B cell (primary cell): ENCODE results near the gene TWIST2. TPM values are rescaled to one million over a fixed set of nuclear protein-coding genes. Genes with fewer than 3 reads are reported as not detected.

Experiments used
- ATAC-seq: fragments of 200-7000 bp; cut with Tn5 transposase; one replicate; pipeline ENCODE4 v1.10.0; 2021; ENCODE audit warnings: low read depth, mild to moderate bottlenecking, moderate number of reproducible peaks, moderate library complexity
- CTCF ChIA-PET: fragments of 350-600 bp; sonication (Branson Sonifier 250); formaldehyde crosslinking; loops from one replicate; lab custom pipeline; 2021; ENCODE audit warnings: antibody characterized with exemption, inconsistent platforms; lab: Charles Lee
- POLR2A ChIA-PET: fragments of 350-600 bp; sonication (Branson Sonifier 250); formaldehyde crosslinking; loops from one replicate; lab custom pipeline; 2021; ENCODE audit warnings: antibody characterized with exemption; lab: Charles Lee
- DNase-seq: peaks from one replicate; pipeline ENCODE4 v3.0.0; 2013
- H2AFZ ChIP-seq: 2 replicates; pipeline ENCODE4 v1.6.1; 2012; ENCODE audit warnings: mild to moderate bottlenecking, low read depth, low read length; ENCODE audit not compliant: insufficient read depth, poor library complexity, severe bottlenecking
- H3K27ac ChIP-seq, 2 donors: 1 replicate in 1 of 2; 2 replicates in 1 of 2; pipeline ENCODE4 v1.5.1; 2012 to 2013; ENCODE audit warnings: low read length in 2 of 2, mild to moderate bottlenecking in 2 of 2, moderate library complexity in 1 of 2
- H3K27me3 ChIP-seq, 4 experiments: fragments of 200-600 bp in 1 of 4; sonication (generic) in 1 of 4; replicated peaks in 1 of 4; 1 replicate in 2 of 4; 2 replicates in 2 of 4; pipeline versions ENCODE4 v1.6.1 to v1.7.0; 2013 to 2016; ENCODE audit warnings: low read length in 3 of 4, mild to moderate bottlenecking in 2 of 4, mixed read lengths in 1 of 4, moderate library complexity in 1 of 4; ENCODE audit not compliant: insufficient read depth in 4 of 4, control insufficient read depth in 3 of 4; ENCODE audit errors: control extremely low read depth in 1 of 4
- H3K36me3 ChIP-seq, 2 experiments: replicated peaks in 1 of 2; 1 replicate in 1 of 2; 2 replicates in 1 of 2; pipeline versions ENCODE4 v1.6.1 to v1.7.1; 2013; ENCODE audit warnings: low read length in 1 of 2; ENCODE audit not compliant: insufficient read depth in 2 of 2, control insufficient read depth in 1 of 2; ENCODE audit errors: control extremely low read depth in 1 of 2, extremely low read depth in 1 of 2
- H3K4me1 ChIP-seq, 2 donors: fragments of 200-600 bp in 1 of 2; sonication (generic) in 1 of 2; 1 replicate in 1 of 2; 2 replicates in 1 of 2; pipeline versions ENCODE4 v1.5.1 to v1.6.1; 2013 to 2017; ENCODE audit warnings: low read length in 2 of 2; ENCODE audit not compliant: control insufficient read depth in 2 of 2, insufficient read depth in 2 of 2
- H3K4me2 ChIP-seq: replicated peaks from 2 replicates; pipeline ENCODE3; 2012; ENCODE audit warnings: mild to moderate bottlenecking, low read depth, low read length; ENCODE audit not compliant: poor library complexity, severe bottlenecking
- H3K4me3 ChIP-seq, 5 experiments: fragments of 200-600 bp in 1 of 5; sonication (generic) in 1 of 5; 1 replicate in 3 of 5; 2 replicates in 2 of 5; pipeline versions ENCODE4 v1.5.1 to v1.7.0; 2011 to 2016; ENCODE audit warnings: low read length in 4 of 5, mild to moderate bottlenecking in 4 of 5, low read depth in 2 of 5, control low read depth in 1 of 5, moderate library complexity in 1 of 5; ENCODE audit not compliant: insufficient read depth in 1 of 5; ENCODE audit errors: control extremely low read depth in 1 of 5, extremely low read depth in 1 of 5
- H3K79me2 ChIP-seq: fragments of 200-600 bp; sonication (generic); one replicate; pipeline ENCODE4 v1.6.0; 2016; ENCODE audit warnings: low read length; ENCODE audit not compliant: control insufficient read depth, insufficient read depth
- H3K9ac ChIP-seq: fragments of 200-600 bp; sonication (generic); 2 replicates; pipeline ENCODE4 v1.6.1; 2017; ENCODE audit warnings: mild to moderate bottlenecking, low read length, moderate library complexity
- H3K9me3 ChIP-seq, 3 donors: one replicate each; pipeline versions ENCODE4 v1.6.1 to v1.7.1; 2013; ENCODE audit warnings: low read length in 2 of 3; ENCODE audit not compliant: control insufficient read depth in 2 of 3, insufficient read depth in 1 of 3; ENCODE audit errors: control extremely low read depth in 1 of 3
- H4K20me1 ChIP-seq: 2 replicates; pipeline ENCODE4 v1.6.0; 2012; ENCODE audit warnings: mild to moderate bottlenecking, low read length; ENCODE audit not compliant: insufficient read depth, control insufficient read depth, poor library complexity, severe bottlenecking
- H3K27ac Mint-ChIP-seq: one replicate; pipeline ENCODE4 v1.8.0; 2021; ENCODE audit warnings: mixed read lengths
- H3K27me3 Mint-ChIP-seq: one replicate; pipeline ENCODE4 v1.8.0; 2021; ENCODE audit warnings: mixed read lengths
- H3K4me1 Mint-ChIP-seq: one replicate; pipeline ENCODE4 v1.8.0; 2021; ENCODE audit warnings: mixed read lengths
- H3K4me3 Mint-ChIP-seq: one replicate; pipeline ENCODE4 v1.8.0; 2021; ENCODE audit warnings: mixed read lengths
- H3K9me3 Mint-ChIP-seq: one replicate; pipeline ENCODE4 v1.8.0; 2022; ENCODE audit warnings: mixed read lengths; ENCODE audit not compliant: insufficient read depth
- CTCF ChIP-seq: fragments of 200-600 bp; IDR thresholded peaks from one replicate; pipeline ENCODE4 v1.8.0; 2022; ENCODE audit warnings: antibody characterized with exemption, mild to moderate bottlenecking
- EZH2 ChIP-seq: IDR thresholded peaks from 2 replicates; pipeline ENCODE4 v1.6.1; 2012; ENCODE audit warnings: borderline replicate concordance, low read depth, mild to moderate bottlenecking, moderate library complexity, low read length; ENCODE audit not compliant: insufficient read depth, poor library complexity, severe bottlenecking
- WGBS: methylation state at CpG from one replicate; pipeline ENCODE4 v1.1.5; 2013; ENCODE audit warnings: missing lambda C conversion rate; ENCODE audit not compliant: insufficient coverage; 5-methylcytosine and 5-hydroxymethylcytosine counted together
- intact Hi-C: fragments of 100-400 bp; cut with micrococcal nuclease; formaldehyde crosslinking; loops from one replicate; pipeline ENCODE4 v1.10.0; 2022
- polyA plus RNA-seq: library from polyadenylated mRNA; depleted of rRNA; stranded (reverse); fragments of >200 nt; gene quantifications from 2 replicates; pipeline ENCODE4 v1.2.3, GENCODE V29; 2012
- total RNA-seq, 2 donors: library from RNA; stranded (reverse); fragments of 120-200 nt in 1 of 2; gene quantifications; 1 replicate in 1 of 2; 2 replicates in 1 of 2; pipeline versions ENCODE4 v1.2.3 to v1.2.4, GENCODE V29; 2013 to 2022

The TWIST2 gene
- total and polyA plus RNA-seq, 2 donors (not counting 1 experiment from before 2014, with no cell fraction given): 0.07 TPM; not detected in 1

GRCh38 chr2:238878051-238878735 is 30.3 kb downstream of the TWIST2 start:
- ATAC-seq (no peak), DNase-seq (no peak)
- no peaks in the 10 kb centered on the region for H4K20me1 ChIP-seq
- H3K9ac ChIP-seq: no peak overlapping the region
- POLR2A ChIA-PET: no interaction called here
- no peak overlapping the region for H2AFZ ChIP-seq
- intact Hi-C loops: no loop called here
- TF ChIP-seq EZH2: no peak
- TF ChIP-seq CTCF: no peak
- CTCF ChIA-PET: no interaction called here
- Mint-ChIP-seq H3K27ac (no peak overlapping the region), H3K4me1 (no peaks in the 10 kb centered on the region), H3K9me3 (no peaks in the 10 kb centered on the region), H3K4me3 (no peak overlapping the region), H3K27me3 (peaks cover 7% of the 10 kb centered on the region)
- H3K4me2 ChIP-seq: no peak overlapping the region
- H3K27ac ChIP-seq: no peak overlapping the region
- H3K4me1 ChIP-seq: no peaks in the 10 kb centered on the region
- H3K4me3 ChIP-seq: no peak overlapping the region
- WGBS: 93% methylated on average over 4 of the region's 8 CpGs
- H3K79me2 ChIP-seq: no peaks in the 10 kb centered on the region
- H3K9me3 ChIP-seq: peaks cover 0 to 19% (median 0%) of the 10 kb centered on the region in 3 donors
- no peaks in the 10 kb centered on the region for H3K36me3 ChIP-seq
- no peaks in the 10 kb centered on the region for H3K27me3 ChIP-seq

GRCh38 chr2:238879043-238879442 is 31.2 kb downstream of the TWIST2 start:
- Histone ChIP-seq H3K79me2 (no peaks in the 10 kb centered on the region), H3K4me3 (no peak overlapping the region), H2AFZ (no peak overlapping the region), H3K9me3 (peaks cover 0 to 22% (median 0%) of the 10 kb centered on the region in 3 donors), H3K9ac (no peak overlapping the region), H3K36me3 (no peaks in the 10 kb centered on the region), H3K27me3 (no peaks in the 10 kb centered on the region), H4K20me1 (no peaks in the 10 kb centered on the region), H3K4me2 (no peak overlapping the region), H3K4me1 (no peaks in the 10 kb centered on the region), H3K27ac (no peak overlapping the region)
- ChIA-PET CTCF (no interaction called here), POLR2A (no interaction called here)
- Mint-ChIP-seq H3K27me3 (no peaks in the 10 kb centered on the region), H3K4me3 (no peak overlapping the region), H3K27ac (no peak overlapping the region), H3K4me1 (no peaks in the 10 kb centered on the region), H3K9me3 (no peaks in the 10 kb centered on the region)
- ATAC-seq (no peak), DNase-seq (no peak)
- TF ChIP-seq EZH2 (no peak), CTCF (no peak)
- WGBS: 84% methylated on average over 6 of the region's 6 CpGs
- intact Hi-C loops: no loop called here
